Mesendoderm (in vitro differentiated cells): ENCODE results near the gene ULBP3.

ENCODE experiments used
- DNase-seq: peaks from one replicate; pipeline ENCODE4 v3.0.0; 2013
- H2AK5ac ChIP-seq: 2 replicates; pipeline ENCODE4 v1.6.1; 2013; ENCODE audit warnings: low read length, inconsistent platforms
- H2BK120ac ChIP-seq: 2 replicates; pipeline ENCODE4 v1.6.1; 2013; ENCODE audit warnings: low read depth, mild to moderate bottlenecking, low read length, moderate library complexity, mixed read lengths
- H2BK15ac ChIP-seq: replicated peaks from 2 replicates; pipeline ENCODE4 v1.6.1; 2013; ENCODE audit warnings: low read depth, mild to moderate bottlenecking, moderate library complexity
- H2BK5ac ChIP-seq: 2 replicates; pipeline ENCODE4 v1.6.1; 2013; ENCODE audit warnings: low read length, inconsistent platforms
- H3K18ac ChIP-seq: 2 replicates; pipeline ENCODE4 v1.6.1; 2013; ENCODE audit warnings: mild to moderate bottlenecking, low read length, mixed read lengths
- H3K23ac ChIP-seq: one replicate; pipeline ENCODE4 v1.6.1; 2013; ENCODE audit warnings: low read length
- H3K27ac ChIP-seq: 2 replicates; pipeline ENCODE4 v1.5.1; 2013; ENCODE audit warnings: low read depth, mild to moderate bottlenecking, inconsistent platforms, low read length, moderate library complexity
- H3K27me3 ChIP-seq: 2 replicates; pipeline ENCODE4 v1.6.1; 2013; ENCODE audit warnings: low read length, control low read depth, mild to moderate bottlenecking, inconsistent platforms; ENCODE audit not compliant: insufficient read depth, poor library complexity
- H3K36me3 ChIP-seq: 2 replicates; pipeline ENCODE4 v1.6.1; 2013; ENCODE audit warnings: low read length, inconsistent platforms; ENCODE audit not compliant: control insufficient read depth, insufficient read depth
- H3K4ac ChIP-seq: one replicate; pipeline ENCODE4 v1.6.1; 2013; ENCODE audit warnings: low read depth, mild to moderate bottlenecking, low read length, moderate library complexity
- H3K4me1 ChIP-seq: 2 replicates; pipeline ENCODE4 v1.6.1; 2013; ENCODE audit warnings: low read depth, low read length, inconsistent platforms; ENCODE audit not compliant: control insufficient read depth
- H3K4me2 ChIP-seq: 2 replicates; pipeline ENCODE4 v1.6.1; 2013; ENCODE audit warnings: low read length
- H3K4me3 ChIP-seq: 2 replicates; pipeline ENCODE4 v1.5.1; 2013; ENCODE audit warnings: mild to moderate bottlenecking, low read length
- H3K56ac ChIP-seq: one replicate; pipeline ENCODE4 v1.6.1; 2013; ENCODE audit warnings: low read length
- H3K79me1 ChIP-seq: 2 replicates; pipeline ENCODE4 v1.6.1; 2013; ENCODE audit warnings: low read length, inconsistent platforms
- H3K79me2 ChIP-seq: 2 replicates; pipeline ENCODE4 v1.6.1; 2013; ENCODE audit warnings: mild to moderate bottlenecking, low read length; ENCODE audit not compliant: control insufficient read depth, insufficient read depth
- H3K9ac ChIP-seq: 2 replicates; pipeline ENCODE4 v1.6.1; 2013; ENCODE audit warnings: low read length, inconsistent platforms
- H4K5ac ChIP-seq: one replicate; pipeline ENCODE4 v1.6.1; 2013; ENCODE audit warnings: low read length
- H4K8ac ChIP-seq: one replicate; pipeline ENCODE4 v1.6.1; 2013; ENCODE audit warnings: low read depth, mild to moderate bottlenecking, control low read depth, low read length, moderate library complexity
- WGBS: extraction: QIAGEN DNeasy Blood & Tissue Kit; methylation state at CpG from one replicate; pipeline ENCODE4 v1.1.7; 2013; ENCODE audit warnings: low lambda C conversion rate, missing lambda C conversion rate; ENCODE audit not compliant: insufficient coverage; ENCODE audit errors: extremely low coverage; 5-methylcytosine and 5-hydroxymethylcytosine counted together

ULBP3 gene

DNA sequence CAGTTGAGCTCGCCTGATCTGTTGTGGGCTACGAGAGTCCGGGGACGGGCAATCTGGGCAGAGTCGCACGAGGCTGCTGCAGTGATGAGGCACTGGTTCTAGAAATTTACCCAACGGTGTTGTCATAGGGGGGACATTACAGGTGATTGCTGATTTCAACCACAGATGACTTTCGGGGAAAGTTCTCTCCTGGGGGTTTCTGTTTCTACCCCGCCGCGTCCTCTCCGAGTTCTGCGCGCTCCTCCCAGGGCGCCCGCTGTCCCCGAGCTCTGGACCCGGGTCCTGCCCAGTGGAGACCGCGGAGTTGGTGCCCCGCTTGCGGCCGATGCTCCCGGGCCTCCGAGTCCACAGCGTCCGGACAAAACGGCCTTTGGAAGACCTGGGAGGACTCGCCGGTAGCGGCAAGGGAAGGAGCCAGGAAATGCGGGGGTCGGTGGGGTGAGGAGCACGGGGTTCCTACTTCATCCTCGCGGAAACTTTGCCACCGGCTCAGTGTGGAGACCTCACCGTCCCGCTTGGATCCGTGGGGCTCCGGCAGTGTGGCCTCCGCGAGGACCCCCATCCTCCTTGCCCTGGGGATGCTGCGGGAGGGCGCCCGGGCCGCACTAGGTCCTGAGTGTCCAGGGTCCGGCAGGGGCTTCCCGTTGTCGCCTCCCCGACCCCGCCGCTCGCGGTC is 31.3 kb downstream of the ULBP3 start:
- Histone ChIP-seq H3K27me3 (peaks cover 44% of the 10 kb centered on the region), H3K9ac (no peak overlapping the region), H2BK15ac (no peak overlapping the region), H4K5ac (no peak overlapping the region), H3K4ac (no peak overlapping the region), H3K27ac (no peak overlapping the region), H4K8ac (no peak overlapping the region), H3K4me2 (no peak overlapping the region), H3K4me1 (no peaks in the 10 kb centered on the region), H3K36me3 (no peaks in the 10 kb centered on the region), H2AK5ac (no peak overlapping the region), H3K18ac (no peak overlapping the region), H3K56ac (no peak overlapping the region), H2BK5ac (no peak overlapping the region), H3K79me2 (no peaks in the 10 kb centered on the region), H2BK120ac (no peak overlapping the region), H3K4me3 (no peak overlapping the region), H3K23ac (no peak overlapping the region), H3K79me1 (no peaks in the 10 kb centered on the region)
- DNase-seq = no peak
- no CpG with 5 or more reads among the region's 55 CpGs for WGBS

DNA sequence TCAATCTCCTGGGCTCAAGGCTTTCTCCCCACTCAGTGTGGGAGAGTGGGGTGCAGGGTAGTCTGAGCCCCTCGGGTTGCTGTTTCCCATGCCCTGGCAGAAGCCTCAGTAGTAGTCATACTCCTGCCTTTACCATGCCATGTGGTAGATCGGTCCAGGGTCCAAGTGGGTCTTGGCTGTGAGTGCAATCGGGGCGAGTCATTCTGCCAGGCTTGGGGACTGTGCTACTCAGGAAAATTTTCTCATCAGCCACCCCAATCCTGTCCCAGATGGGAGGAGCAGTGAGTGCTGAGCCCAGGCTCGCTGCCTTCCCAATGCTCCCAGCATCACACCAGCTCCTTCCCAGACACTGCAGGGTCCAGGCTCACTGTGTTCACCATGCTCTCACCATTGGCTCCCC is 32.8 kb downstream of the ULBP3 start:
- Histone ChIP-seq H3K27ac (no peak overlapping the region), H4K5ac (no peak overlapping the region), H3K79me1 (no peaks in the 10 kb centered on the region), H3K4me1 (no peaks in the 10 kb centered on the region), H3K27me3 (peaks cover 44% of the 10 kb centered on the region), H3K9ac (no peak overlapping the region), H3K18ac (no peak overlapping the region), H2BK120ac (no peak overlapping the region), H3K79me2 (no peaks in the 10 kb centered on the region), H2BK15ac (no peak overlapping the region), H3K4me3 (no peak overlapping the region), H3K4me2 (no peak overlapping the region), H3K56ac (no peak overlapping the region), H3K4ac (no peak overlapping the region), H3K23ac (no peak overlapping the region), H3K36me3 (no peaks in the 10 kb centered on the region), H2AK5ac (no peak overlapping the region), H2BK5ac (no peak overlapping the region), H4K8ac (no peak overlapping the region)
- DNase-seq = no peak
- WGBS = no CpG with 5 or more reads among the region's 5 CpGs

DNA sequence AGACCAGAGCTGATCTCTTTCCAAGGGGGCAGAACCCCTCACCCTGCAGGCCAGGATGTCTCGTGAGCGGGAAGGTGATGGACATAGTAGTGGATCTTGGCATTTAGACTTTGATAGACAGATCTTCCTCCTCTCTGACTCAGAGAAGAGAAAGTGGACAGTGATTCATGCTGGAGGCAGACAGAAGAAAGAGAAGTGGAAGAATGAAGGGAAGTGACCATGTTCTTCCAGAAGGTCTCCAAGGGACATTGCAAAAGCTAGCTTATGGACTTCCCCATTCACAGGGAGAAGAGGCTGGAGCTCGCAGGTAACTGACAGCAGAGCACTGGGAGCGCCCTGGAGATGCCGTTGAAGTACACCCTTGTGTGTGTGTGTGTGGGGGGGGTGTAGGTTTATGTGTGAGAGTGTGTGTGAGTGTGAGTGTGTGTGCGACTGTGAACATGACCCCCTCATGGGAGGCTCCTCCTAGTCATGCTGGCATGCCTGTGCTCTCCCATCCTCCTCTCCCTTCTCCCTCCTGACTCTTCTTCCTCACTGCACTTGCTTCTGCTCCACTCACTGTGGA is 35.6 kb downstream of the ULBP3 start:
- no peak overlapping the region for H4K5ac ChIP-seq
- H3K4me3 ChIP-seq = no peak overlapping the region
- no peaks in the 10 kb centered on the region for H3K36me3 ChIP-seq
- peaks cover 31% of the 10 kb centered on the region for H3K27me3 ChIP-seq
- H3K79me1 ChIP-seq = no peaks in the 10 kb centered on the region
- no peak overlapping the region for H3K23ac ChIP-seq
- no peak overlapping the region for H2BK5ac ChIP-seq
- no peak overlapping the region for H2BK15ac ChIP-seq
- no peak overlapping the region for H3K9ac ChIP-seq
- WGBS = no CpG with 5 or more reads among the region's 6 CpGs
- H3K4ac ChIP-seq = no peak overlapping the region
- no peaks in the 10 kb centered on the region for H3K79me2 ChIP-seq
- no peak overlapping the region for H3K56ac ChIP-seq
- no peak for DNase-seq
- no peak overlapping the region for H3K4me2 ChIP-seq
- H3K27ac ChIP-seq = no peak overlapping the region
- H2BK120ac ChIP-seq = no peak overlapping the region
- no peak overlapping the region for H3K18ac ChIP-seq
- no peaks in the 10 kb centered on the region for H3K4me1 ChIP-seq
- H2AK5ac ChIP-seq = no peak overlapping the region
- H4K8ac ChIP-seq = no peak overlapping the region

DNA sequence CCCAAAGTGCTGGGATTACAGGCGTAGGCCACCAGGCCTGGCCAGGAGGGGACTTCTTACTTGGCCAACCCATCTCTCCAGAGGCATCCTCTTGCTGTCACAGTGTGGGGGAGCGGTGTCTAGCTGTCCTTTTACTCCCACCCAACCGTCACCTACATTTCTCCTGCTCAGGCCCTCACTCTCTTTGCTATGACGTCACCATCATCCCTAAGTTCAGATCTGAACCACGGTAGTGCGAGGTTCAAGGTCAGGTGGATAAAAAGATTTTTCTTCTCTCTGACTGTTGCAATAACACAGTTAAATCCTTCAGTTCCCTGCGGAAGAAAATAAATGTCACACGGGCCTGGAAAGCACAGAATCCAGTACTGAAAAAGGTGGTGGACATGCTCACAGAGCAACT is 36.3 kb downstream of the ULBP3 start:
- Histone ChIP-seq H2BK5ac (no peak overlapping the region), H3K4me1 (no peaks in the 10 kb centered on the region), H3K9ac (no peak overlapping the region), H2BK120ac (no peak overlapping the region), H3K79me1 (no peaks in the 10 kb centered on the region), H3K23ac (no peak overlapping the region), H3K18ac (no peak overlapping the region), H2AK5ac (no peak overlapping the region), H3K79me2 (no peaks in the 10 kb centered on the region), H4K8ac (no peak overlapping the region), H3K27me3 (peaks cover 24% of the 10 kb centered on the region), H3K36me3 (no peaks in the 10 kb centered on the region), H4K5ac (no peak overlapping the region), H3K56ac (no peak overlapping the region), H3K27ac (no peak overlapping the region), H3K4me3 (no peak overlapping the region), H3K4ac (no peak overlapping the region), H3K4me2 (no peak overlapping the region), H2BK15ac (no peak overlapping the region)
- WGBS = no CpG with 5 or more reads among the region's 8 CpGs
- DNase-seq = no peak

DNA sequence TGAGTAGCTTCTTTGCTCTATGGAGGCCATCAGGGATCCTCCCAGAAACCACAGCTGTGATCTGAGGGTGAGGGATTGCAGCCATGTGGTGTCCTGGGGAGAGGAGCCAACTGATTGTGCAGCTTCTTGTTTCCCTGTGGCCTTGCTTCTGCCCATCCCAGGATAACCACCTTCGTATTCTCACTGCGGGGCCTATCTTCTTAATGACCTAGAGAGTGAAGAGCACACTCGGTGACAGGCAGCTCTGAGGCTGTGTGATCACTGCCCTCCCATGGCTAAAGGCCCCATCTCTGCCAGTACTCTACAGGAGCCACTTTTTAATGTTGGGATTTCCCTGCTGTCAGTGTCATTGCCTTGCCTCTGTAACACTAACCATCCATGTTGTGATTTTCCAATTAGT is 38.3 kb downstream of the ULBP3 start:
- H3K56ac ChIP-seq = no peak overlapping the region
- no peaks in the 10 kb centered on the region for H3K79me2 ChIP-seq
- H3K27me3 ChIP-seq = peaks cover 4% of the 10 kb centered on the region
- no peaks in the 10 kb centered on the region for H3K79me1 ChIP-seq
- no peak overlapping the region for H3K4ac ChIP-seq
- no peak overlapping the region for H3K9ac ChIP-seq
- no peak for DNase-seq
- H3K36me3 ChIP-seq = no peaks in the 10 kb centered on the region
- no peak overlapping the region for H3K4me2 ChIP-seq
- H3K18ac ChIP-seq = no peak overlapping the region
- H2BK5ac ChIP-seq = no peak overlapping the region
- no peak overlapping the region for H3K4me3 ChIP-seq
- no peak overlapping the region for H2AK5ac ChIP-seq
- WGBS = no CpG with 5 or more reads among the region's 3 CpGs
- no peak overlapping the region for H3K27ac ChIP-seq
- H2BK15ac ChIP-seq = no peak overlapping the region
- H2BK120ac ChIP-seq = no peak overlapping the region
- no peak overlapping the region for H4K8ac ChIP-seq
- H3K4me1 ChIP-seq = no peaks in the 10 kb centered on the region
- no peak overlapping the region for H4K5ac ChIP-seq
- no peak overlapping the region for H3K23ac ChIP-seq

DNA sequence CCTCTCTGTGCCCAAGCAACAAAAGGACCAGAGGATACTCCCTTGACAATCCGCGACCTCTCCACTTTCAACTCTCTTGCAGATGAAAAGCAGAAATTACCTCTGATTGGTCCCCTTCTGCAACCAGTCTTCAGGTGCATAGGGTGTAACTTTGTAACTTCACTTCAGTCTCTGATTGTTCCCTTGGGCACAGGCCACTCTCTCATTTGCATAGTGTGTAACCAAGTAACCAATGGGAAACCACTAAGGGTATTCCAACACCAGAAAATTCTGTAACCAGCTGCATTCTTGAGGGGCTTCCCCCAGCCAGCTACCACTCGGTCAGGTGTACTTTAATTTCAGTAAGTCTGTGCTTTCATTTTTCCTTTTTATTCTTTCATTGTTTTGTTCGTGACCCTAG is 39.2 kb downstream of the ULBP3 start:
- H3K56ac ChIP-seq = no peak overlapping the region
- H2BK120ac ChIP-seq = no peak overlapping the region
- H2AK5ac ChIP-seq = no peak overlapping the region
- no peak overlapping the region for H3K23ac ChIP-seq
- no peak overlapping the region for H3K4me2 ChIP-seq
- H3K27ac ChIP-seq = no peak overlapping the region
- H3K4me3 ChIP-seq = no peak overlapping the region
- H2BK15ac ChIP-seq = no peak overlapping the region
- no peaks in the 10 kb centered on the region for H3K79me1 ChIP-seq
- H2BK5ac ChIP-seq = no peak overlapping the region
- no peak overlapping the region for H3K18ac ChIP-seq
- WGBS = no CpG with 5 or more reads among the region's 4 CpGs
- H3K4ac ChIP-seq = no peak overlapping the region
- H3K36me3 ChIP-seq = no peaks in the 10 kb centered on the region
- no peak overlapping the region for H3K9ac ChIP-seq
- H3K4me1 ChIP-seq = no peaks in the 10 kb centered on the region
- H4K8ac ChIP-seq = no peak overlapping the region
- no peak overlapping the region for H4K5ac ChIP-seq
- no peaks in the 10 kb centered on the region for H3K79me2 ChIP-seq
- DNase-seq = no peak
- no peaks in the 10 kb centered on the region for H3K27me3 ChIP-seq
